Cardiac septum (tissue), 1 donor: ENCODE results near the gene FOXL2NB. TPM values are rescaled to one million over a fixed set of nuclear protein-coding genes. Genes with fewer than 3 reads are reported as not detected.
A peak's percentile ranks its signal among the peaks of the same experiment; 100 is the strongest.
"Not testable (repeated sequence)": the region's sequence is repeated elsewhere in the genome, so short reads cannot be mapped to it uniquely, and the experiment has no call there.

Experiments used
- DNase-seq: peaks from one replicate; pipeline ENCODE4 v3.0.0-alpha.2; 2020; ENCODE audit warnings: low spot score
- intact Hi-C: fragments of 100-400 bp; cut with DNase I; formaldehyde crosslinking; loops from one replicate; pipeline ENCODE4 v1.14.0; 2022
- total RNA-seq: library from RNA; stranded (reverse); fragmentation: NEBNext Ultra II Directional; extraction: Animal tissue kit (Norgen Biotek cat#: 25700); gene quantifications from one replicate; pipeline ENCODE4 v1.2.1, GENCODE V29; 2021
- donor health status: DM: no; HTN: no; CAD: no.

Gene FOXL2NB
- total RNA-seq, 1 donor from 2014 or later = not detected

DNA sequence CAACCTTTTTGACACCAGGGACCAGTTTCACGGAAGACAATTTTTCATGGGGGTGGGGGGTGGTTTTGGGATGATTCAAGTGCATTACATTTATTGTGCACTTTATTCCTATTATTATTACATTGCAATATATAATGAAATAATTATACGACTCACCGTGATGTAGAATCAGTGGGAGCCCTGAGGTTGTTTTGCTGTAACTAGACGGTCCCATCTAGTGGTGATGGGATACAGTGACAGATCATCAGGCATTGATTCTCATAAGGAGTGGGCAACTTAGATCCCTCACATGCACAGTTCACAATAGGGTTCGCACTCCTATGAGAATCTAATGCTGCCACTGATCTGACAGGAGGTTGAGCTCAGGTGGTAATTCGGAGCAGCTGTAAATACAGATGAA is 24.6 kb upstream of the FOXL2NB start:
- intact Hi-C loops = loop anchor here (5.0 to 10.0 kb wide), 2 partner anchors 445 to 508 kb away; no protein-coding TSS in a partner anchor
- DNase-seq = not testable (repeated sequence)

DNA sequence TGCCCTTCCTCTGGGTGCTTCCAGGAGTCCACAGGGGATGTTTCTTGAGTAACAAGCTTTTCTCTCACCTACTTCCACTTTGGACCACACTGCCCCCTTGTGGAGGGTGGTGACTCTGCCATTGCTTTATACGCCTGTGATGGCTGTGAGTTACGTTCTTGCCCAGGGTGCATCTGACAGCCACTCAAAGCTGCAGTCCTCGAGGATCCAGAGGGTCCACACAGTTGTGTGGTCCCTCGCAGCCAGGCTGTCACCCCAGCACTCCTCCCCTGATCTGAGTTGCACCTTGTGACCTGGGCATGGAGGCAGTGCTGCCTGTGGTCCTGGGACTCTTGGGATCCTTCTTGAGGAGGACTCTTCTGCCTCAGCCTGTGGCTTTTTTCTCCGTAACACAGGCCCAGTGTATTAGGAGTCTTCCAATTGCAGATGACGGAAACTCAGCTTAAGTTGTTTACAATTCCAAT is 23.5 kb upstream of the FOXL2NB start:
- DNase-seq = peak; percentile 86
- intact Hi-C loops = loop anchor here (5.0 to 10.0 kb wide), 2 partner anchors 446 to 509 kb away; no protein-coding TSS in a partner anchor

GRCh38 chr3:138928727-138929372 is 18.2 kb upstream of the FOXL2NB start:
- intact Hi-C loops = loop anchor here (10.0 kb wide), 1 partner anchor 514 kb away; no protein-coding TSS in a partner anchor
- DNase-seq = no peak

DNA sequence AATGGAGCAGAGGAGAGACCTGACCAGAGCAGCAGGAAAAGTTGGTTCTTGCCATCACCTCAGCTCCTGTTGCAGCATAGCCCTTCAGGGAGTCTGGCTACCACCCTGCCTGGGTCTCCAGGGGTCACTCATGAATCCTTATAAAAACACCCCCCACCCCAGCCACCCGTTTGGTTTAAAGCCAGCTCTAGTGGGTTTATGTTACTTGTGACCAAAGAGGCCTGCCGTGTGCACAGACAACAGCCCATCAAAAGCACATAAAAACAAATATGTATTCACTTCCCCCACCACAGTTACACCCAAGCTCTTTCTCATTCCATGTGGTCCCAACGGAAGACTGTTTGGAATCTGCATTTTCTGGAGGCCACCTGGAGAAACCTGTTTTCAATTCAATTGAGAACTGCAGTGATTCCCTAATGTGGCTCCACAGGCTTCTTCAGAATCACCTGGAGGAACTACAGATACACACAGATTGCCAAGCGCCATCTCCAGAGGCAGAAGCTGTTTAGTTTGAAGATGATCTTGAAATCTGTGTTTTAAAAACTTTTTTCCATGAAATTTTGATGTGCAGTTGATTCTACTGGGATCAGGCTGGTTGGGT is 13.8 kb upstream of the FOXL2NB start:
- intact Hi-C loops = no loop called here
- no peak for DNase-seq

- DNase-seq = no peak
- intact Hi-C loops = no loop called here
These were observed 12.9 kb upstream of the FOXL2NB start for GRCh38 chr3:138933981-138934691.

GRCh38 chr3:138935505-138935862 is 11.5 kb upstream of the FOXL2NB start:
- intact Hi-C loops = loop anchor here (5.0 kb wide), 1 partner anchor 42 kb away; no protein-coding TSS in a partner anchor
- DNase-seq = no peak

GRCh38 chr3:138935863-138936740 is 10.9 kb upstream of the FOXL2NB start:
- intact Hi-C loops = loop anchor here (1.0 to 5.0 kb wide), 2 partner anchors 41 to 393 kb away; no protein-coding TSS in a partner anchor
- peak; percentile 88 for DNase-seq

DNA sequence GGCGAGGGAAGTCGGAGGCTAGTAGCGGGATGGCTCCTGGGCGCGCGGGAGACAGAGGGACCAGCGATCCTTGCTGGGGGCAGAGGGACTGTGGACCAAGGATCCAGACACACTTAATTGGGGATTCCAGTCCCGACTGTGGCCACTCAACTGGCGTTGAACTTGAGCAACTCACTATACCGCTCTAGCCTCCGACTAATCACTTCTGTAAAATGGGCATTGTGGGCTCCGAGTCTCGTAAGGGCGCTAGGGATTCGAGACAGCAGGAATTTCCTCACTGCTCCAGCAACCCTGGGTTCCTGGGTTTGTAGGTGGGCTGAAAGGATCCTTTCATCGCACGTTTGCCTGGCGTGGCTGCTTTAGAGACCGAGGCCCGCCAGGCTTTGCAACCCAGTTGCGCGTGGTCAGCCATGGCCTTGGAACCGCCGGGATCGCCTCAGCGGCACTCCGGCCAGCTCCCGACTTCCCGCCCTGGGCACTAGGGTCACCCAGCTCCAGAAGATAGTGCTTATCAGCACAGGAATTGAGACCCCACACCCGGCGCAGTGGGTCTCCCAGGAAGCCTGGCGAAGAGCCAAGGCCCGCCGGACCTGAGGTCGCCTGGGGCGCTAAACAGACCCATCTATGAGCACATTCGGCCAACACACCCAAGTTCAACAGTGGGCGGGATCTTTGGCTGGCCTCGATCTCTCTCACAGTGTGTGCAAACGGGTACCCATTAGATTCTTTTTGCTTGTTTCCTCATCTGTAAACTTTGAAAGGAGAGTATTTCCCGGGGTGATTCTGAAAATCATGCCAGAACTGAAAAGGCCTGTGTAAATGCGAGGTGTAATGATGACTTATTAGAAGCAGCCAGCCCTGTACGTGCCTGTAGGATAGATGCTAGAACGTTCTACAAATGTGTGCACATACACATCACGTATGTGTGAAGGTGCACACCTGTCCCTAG is 10.0 kb upstream of the FOXL2NB start:
- DNase-seq = no peak
- intact Hi-C loops = loop anchor here (1.0 to 5.0 kb wide), 2 partner anchors 40 to 392 kb away; no protein-coding TSS in a partner anchor

GRCh38 chr3:138937690-138938055 is 9.3 kb upstream of the FOXL2NB start:
- no peak for DNase-seq
- intact Hi-C loops = loop anchor here (5.0 kb wide), 1 partner anchor 40 kb away; no protein-coding TSS in a partner anchor

- no peak for DNase-seq
- intact Hi-C loops = loop anchor here (5.0 kb wide), 1 partner anchor 39 kb away; no protein-coding TSS in a partner anchor
These were observed 8.8 kb upstream of the FOXL2NB start for GRCh38 chr3:138938056-138938876.

- no peak for DNase-seq
- intact Hi-C loops = loop anchor here (5.0 kb wide), 1 partner anchor 38 kb away; no protein-coding TSS in a partner anchor
These were observed 8.0 kb upstream of the FOXL2NB start for GRCh38 chr3:138938877-138939560.

GRCh38 chr3:138939561-138940241 is 7.3 kb upstream of the FOXL2NB start:
- intact Hi-C loops = loop anchor here (5.0 kb wide), 1 partner anchor 38 kb away; no protein-coding TSS in a partner anchor
- peak; percentile 54 for DNase-seq

DNA sequence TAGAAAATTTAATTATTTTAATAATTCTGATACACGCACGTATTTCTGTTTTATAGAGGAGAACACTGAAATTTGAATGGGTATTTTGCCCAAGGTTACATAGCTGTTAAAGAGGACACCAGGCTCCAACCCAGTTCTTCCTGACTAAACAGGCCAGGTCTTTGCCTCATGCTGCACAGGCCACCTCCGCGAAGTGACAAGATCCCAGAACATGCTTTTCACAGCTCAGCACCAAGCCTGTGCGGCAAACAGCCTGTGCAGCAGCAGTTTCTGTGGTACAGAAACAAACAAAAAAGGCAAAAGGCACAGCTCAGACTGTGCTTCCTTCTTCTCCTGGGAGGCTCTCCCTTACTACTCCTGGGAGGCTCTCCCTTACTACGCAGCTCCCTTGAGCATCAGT is 6.6 kb upstream of the FOXL2NB start:
- DNase-seq = peak; percentile 58
- intact Hi-C loops = no loop called here

- peak; percentile 58 for DNase-seq
- intact Hi-C loops = no loop called here
These were observed 5.6 kb upstream of the FOXL2NB start for GRCh38 chr3:138941259-138941885.

DNA sequence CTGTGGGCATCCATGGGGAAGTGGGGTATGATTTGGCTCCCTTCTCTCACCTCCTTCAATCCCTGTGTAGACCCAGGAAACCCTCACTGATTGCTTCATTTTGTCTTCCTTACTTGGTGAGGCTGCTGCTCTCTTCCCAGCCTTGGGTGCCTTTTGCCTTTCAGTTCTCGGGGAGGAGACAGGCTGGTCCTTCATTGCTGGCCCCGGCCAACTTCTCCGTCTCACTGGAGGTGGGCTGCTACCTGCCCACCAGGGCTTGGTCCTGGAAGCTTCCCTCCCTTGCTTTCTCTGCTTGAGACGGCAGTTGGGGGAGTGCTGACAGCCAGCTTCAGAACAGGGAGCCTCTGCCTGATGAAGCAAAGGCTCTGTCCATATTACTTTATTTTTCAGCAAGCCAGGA is 4.7 kb upstream of the FOXL2NB start:
- no peak for DNase-seq
- intact Hi-C loops = no loop called here
